ENCODE measurements around the gene NIPAL1.

- no peak for TF ChIP-seq CTCF (conservative IDR thresholded peaks at IDR 0.05; ENCODE audit: low read depth, low read length)
- TF ChIP-seq EZH2 (IDR thresholded peaks at IDR 0.05; ENCODE audit: borderline replicate concordance, low read depth, low read length, poor library complexity, severe bottlenecking), result no peak
These were observed 23.0 kb downstream of the NIPAL1 start for GRCh38 chr4:48039561-48039960.
